NCI-H1436 treated with DMSO at 0.1 percent for 48 hours (cell line): ENCODE measurements around the gene MRPL36.

Source experiments
- DNase-seq: peaks from one replicate; lab custom pipeline; 2025; lab: John Stamatoyannopoulos, UW

The MRPL36 gene

DNA sequence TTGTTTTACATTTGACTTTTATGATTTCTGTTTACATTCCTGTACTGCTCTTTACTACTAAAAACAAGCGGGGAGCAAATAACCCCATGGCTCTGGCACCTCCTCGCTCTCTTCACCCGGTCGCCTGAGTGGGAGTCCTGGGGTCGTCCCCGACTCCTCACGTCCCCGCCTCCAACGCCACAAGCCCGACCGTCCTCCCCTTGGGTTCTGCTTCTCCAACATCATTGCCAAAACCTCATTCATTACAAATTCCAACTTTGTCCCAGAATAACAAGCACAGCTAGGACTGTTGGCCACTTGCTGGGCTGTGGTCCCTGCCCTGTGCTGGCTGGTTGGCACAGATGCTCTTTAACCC, 35.1 kb downstream of the MRPL36 start:
- DNase-seq = no peak

DNA sequence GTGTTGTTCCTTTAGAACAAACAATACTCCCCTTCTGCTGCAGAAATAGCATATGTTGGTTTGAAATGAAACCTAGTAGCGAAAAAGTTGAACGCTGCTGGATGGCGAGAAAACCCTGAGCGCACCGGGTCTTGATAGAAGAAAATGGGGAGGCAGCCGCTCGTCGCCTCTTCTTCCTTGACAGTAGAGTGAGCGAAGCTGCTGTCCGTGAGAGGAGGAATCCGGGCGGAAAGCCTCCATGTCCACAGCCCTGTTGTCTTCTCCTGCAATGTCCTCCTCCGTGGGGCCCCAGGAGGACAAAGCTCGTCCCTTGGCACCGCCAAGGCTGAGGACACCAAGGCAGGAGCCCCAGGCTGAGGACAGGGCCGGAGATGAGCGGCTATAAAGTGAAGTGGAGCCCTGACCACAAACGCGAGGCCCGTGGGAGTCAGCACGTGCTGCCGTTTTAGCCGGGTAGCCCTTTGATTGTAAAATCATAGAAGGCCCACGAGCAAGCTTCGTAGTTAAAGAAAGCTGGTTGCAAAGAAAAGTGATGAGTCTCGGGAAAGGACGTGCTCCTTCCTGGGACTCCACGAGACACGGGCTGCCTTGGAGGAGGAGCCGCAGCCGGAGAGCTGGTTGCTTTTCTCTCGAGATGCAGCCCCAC, 35.6 kb downstream of the MRPL36 start:
- DNase-seq = no peak

DNA sequence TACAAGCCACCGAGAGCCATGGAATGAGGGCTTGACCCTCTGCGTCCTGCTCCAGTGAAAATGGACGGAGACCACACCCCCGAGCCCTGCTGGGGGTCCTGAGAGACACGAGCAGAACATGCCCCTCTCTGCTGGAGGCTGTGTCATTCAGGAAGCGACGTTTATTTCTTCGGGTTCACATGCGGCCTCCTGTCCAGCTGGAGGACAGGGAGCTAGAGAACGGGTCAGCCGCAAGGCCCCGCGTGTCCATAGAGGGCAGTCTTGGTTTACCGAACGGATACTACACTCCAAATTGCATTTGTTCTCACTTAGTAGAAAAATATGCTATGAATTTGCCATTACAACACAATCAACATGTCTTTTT, 36.1 kb downstream of the MRPL36 start:
- DNase-seq = no peak

DNA sequence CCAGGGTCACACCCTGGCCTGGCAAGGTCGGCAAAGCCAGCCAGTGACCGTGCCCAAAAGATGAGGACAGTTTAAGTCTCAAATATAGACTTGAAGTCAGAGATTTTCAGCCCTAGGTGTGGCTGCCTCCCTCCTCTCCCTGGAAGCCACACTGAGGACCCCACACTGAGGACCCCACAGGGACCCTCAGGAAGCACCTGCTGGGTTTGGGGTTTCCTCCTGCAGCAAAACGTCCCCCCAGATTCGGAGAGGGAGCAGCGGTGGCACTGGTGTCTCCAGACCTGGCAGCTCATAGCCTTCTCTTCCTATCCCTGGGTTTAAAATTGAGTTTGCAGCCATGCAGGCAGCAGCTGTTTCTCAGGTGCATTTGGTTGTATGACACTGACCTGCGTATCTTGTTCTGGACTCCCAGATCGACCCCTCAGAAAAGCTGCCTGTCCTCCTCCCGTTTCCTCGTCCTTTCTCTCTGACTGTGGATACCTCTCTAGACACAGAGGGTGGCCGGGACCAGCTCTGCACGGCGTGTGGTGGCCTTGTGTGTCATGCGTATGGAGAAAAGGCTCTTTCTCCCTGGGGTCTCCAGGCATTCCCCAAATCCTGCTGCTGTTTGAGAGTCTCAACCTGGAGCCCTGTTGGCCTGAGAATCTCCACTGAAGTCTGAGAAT, 36.6 kb downstream of the MRPL36 start:
- no peak for DNase-seq

DNA sequence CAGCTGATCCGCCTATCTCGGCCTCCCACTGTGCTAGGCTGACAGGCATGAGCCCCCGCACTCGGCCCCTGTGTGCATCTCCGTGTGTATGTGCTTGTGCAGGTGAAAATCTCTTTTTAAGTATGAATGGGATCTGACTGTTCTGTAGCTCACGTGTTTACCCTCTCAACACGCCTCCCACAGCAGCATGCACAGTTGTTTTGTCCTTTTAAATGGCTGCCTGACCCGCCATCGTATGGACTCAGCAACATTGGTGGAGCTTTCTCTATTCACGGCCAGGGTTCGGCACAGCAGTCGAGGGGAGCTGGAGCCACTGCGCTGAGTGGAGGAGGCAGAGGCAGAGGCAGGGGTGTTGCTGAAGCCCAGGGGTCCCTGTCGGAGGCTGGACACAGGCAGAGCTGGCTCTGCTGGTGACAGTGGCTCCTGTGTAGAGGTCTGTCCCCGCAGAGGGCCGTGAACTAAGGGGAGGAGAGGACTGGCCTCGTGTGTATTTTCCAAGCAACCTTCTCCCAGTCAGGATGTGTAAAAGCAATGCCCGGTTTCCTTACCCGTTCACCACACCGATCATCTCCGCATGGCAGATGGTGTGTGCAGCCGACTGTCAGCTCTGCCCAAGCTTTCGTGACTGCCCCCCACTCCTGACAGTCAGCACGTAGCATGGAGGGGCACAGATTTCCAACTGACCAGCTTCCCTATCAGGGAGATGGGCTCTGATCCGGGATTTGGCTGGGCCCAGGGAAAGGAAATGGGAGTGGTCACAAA, 37.3 kb downstream of the MRPL36 start:
- no peak for DNase-seq

DNA sequence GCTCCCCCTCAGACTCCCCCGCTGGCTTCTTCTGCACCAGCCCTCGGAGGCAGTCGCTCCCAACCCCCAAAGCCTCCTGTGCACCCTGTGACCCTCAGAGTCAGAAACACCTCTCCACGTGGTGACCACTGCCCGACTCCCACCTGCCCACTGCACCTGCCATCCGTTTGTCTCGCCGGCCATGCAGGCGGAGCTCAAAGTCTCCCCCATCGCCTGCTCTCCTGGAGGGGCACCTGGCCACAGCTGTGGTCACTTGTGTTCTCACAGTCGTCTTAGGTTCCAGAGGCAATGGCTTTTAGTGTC, 38.2 kb downstream of the MRPL36 start:
- no peak for DNase-seq

DNA sequence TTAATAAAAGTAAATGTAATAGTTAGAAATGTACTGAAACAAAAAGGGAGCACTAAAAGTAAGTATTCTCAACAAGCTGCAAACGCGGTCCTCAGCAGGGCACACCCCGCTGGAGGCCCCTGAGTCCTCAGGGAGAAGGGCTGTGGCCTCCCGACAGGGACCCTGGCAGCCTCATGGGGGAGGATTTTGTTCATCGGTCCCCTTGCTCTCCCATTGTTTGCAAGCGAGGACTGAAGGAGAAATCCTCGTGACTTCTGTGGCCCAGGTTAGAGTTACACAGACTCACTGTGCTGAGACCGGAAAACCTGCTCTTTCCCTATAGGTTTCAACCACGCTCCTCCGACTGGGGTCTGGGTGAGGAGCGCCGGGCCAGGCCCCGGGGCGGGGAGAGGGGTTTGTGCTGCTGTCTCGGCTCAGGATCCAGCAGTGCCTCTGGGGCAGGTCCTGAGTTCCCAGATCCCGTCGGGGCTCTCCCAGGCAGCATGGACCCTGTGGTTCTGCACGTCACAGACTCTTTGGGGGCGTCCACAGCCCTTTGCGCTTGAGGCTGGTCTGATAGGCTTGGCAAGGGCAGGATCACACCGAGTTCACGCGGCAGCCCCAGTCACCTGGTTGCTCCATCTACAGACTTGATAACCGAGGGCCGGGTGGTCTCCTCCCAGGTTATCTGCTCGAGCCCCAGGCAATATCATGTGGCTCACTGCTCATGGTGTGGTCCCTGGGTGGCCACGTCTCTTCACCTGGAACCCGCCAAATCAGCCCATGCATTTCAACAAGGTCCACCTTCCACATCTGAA, 38.8 kb downstream of the MRPL36 start:
- DNase-seq = no peak

DNA sequence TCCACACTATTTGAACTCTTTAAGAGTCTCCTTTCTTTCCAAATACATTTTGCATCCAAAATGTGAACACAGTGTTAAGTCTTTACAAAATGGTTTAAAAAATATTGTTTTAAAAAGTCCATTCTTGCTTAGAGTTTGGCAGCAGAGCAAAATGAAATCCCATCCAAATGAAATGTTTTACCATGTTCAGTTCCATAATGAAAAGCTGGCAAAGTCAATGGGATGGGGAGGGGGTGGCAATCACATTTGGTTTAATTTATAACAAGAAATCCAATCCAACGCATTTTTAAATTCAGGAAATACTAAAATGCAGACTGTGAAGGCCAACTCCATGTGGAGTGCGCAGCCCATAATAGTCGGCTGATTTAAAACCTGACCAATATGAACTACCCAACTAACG, 39.4 kb downstream of the MRPL36 start:
- DNase-seq = no peak

DNA sequence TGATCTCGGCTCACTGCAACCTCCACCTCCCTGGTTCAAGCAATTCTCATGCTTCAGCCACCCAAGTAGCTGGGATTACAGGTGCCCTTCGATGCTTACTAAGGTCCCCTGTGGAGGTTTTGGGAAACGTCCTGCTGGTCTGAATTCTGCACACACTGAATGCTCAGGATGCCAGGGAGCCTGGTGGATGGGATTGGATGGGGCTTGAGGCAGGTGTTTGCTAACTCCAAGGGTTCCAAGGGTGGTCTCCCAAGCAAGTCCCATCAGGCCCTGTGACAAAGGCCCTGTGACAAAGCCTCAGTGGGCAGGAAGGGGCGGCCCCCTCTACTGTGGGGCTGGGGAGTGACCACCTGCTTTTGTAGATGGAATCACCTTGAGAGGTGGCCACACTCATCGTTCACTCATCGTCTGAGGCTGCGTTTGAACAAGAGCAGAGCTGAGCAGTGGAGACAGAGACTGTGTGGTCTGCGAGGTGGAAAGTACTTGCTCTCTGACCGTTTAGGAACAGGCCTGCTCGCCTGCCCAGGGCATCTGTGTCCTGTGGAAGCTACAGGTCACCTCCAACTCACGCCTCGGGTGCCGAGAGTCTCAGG, 40.2 kb downstream of the MRPL36 start:
- DNase-seq = no peak

DNA sequence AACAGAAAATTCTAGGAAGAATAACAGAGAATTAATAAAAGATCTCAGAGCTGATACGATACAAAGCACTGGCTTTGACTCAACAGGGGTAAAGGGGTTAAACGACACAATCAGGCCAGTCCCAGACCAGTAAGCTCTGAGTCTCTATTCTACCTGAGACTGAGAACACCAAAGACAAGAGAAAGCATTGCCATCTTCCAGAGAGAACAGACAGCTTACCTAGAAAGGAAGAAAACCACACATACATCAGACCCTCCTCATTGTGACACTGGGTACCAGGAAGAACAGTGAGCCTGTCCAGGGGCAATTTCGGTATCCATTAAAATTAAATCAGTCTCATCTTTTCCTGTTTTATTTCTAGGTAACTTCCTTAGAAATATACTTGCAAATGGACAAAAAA, 41.1 kb downstream of the MRPL36 start:
- no peak for DNase-seq

DNA sequence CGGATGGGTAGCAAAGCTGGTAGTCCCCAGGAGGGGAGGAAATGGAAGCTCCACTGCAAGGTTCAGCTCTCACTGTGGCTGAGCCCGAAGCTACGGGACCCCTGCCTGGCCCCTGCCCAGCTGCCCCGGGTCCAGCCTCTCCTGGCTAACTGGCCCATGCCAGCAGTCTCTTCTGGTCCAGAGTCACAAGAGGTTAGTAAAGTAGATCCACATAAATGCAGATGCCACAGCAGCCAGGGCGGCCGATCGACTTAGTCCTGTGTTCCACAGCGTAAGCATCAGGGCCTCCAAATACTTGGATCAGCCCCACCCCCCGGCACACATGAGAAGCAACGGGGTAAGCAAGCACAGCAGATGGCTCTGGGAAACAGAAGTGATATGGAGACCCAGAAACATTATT, 42.1 kb downstream of the MRPL36 start:
- no peak for DNase-seq

DNA sequence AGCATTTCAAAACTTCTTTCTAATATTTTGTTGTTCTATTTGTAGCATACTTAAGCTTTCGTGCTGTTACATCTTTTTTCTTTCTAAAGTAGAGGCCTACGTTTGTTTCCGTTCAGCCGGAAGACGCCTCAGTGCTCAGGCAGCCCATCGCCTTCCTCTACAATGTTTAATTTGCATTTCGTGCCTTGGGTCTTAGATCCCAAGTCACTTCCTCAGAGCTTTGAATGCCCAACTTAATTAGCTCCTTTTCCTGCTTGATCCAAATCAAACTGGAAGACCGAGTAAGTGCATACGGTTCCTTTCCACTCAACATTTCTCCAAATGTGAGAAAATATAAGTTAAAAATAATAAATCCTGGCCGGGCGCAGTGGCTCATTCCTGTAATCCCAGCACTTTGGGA, 43.2 kb downstream of the MRPL36 start:
- no peak for DNase-seq

DNA sequence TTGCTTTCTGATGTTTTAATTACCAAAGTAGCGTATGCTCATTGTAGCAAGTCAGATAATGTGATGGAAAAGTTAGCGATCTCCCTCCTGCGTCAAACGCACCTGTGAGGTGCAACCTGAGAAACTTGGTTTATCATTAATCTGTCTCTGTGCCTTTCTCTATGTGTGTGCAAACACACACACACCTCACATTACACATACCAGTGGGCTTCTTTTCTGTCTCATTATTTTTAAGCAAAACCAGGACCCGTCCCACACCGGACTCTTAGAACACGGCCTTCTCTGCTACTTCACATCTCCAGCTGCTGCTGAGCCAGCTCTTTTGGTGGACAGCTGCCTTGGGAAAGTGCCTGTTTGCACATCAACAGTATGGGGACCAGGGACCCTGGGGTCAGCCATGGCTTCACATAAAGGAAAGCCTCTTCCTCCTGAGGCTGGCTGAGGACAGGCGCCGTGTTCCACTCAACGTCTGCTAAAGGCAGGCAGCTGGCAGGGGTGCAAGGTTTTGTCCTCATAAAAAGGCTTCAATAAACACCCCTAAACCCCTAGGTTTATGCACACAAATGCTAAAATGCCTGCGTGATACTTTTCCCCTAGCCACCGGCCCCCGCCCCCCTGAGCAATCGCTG, 44.2 kb downstream of the MRPL36 start:
- DNase-seq = no peak

DNA sequence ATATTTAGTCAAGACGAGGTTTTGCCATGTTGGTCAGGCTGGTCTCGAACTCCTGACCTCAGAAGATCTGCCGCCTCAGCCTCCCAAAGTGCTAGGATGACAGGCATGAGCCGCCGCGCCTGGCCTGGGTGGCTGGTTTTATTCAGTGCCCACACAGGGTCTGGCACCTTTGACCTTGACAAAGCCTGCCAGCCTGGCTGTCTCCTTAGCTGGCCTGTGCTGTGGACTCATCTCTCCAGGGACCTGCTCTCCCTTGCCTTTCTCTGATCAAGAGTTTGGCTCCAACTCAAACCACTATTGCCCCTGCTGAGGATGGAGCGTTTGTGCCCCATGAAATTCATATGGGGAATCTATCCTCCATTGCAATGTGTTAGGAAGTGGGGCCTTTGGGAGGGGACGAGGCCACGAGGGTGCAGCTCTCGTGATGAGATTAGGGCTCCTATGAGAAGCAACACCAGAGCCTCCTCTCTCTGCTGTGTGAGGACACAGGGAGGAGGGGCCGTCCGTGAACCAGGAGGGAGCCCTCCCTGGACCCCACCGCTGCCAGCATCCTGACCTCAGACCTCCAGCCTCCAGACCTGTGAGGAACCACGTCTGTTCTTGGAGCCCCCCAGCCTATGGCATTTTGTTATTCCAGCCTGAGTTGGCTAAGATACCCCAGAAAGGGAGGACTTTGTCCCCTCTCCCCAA, 45.0 kb downstream of the MRPL36 start:
- DNase-seq = no peak

DNA sequence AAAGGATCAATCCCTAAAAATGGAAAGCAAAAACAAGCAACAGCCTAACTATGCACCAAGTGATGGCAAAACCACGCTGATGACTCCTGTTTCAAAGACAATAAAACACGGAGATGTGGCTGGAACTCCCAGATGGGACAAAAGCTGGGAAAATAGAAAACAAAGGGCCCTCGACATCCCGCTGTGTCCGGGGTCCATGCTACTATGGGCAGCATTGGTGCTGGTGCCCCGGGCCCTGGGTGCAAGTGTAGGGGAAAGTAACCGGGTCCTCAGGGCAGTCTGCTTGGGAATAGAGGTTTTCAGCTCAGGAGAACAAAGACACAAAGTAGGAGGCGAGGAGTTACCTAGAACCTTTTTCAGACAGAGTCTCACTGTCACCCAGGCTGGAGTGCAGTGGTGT, 46.1 kb downstream of the MRPL36 start:
- DNase-seq = no peak

DNA sequence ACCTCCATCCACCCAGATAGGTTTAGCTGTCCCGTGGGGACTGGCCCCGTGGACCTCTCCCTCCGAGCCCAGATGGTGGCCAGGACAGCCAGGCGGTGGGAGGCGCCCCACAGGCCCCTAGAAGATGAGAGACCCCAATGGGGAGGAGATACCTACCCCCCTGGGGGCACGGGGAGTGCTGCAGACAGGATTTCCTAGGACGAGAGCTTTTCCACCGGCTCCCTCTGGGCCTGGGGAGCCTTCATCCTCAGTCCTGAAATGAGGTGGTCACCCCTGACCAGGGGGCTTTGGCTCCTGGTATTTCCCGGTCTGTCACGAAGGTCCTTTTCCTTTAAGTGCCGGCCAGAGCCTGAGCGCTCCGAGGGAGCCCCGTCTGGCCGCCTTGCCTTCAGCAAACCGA, 46.8 kb downstream of the MRPL36 start:
- DNase-seq = no peak

DNA sequence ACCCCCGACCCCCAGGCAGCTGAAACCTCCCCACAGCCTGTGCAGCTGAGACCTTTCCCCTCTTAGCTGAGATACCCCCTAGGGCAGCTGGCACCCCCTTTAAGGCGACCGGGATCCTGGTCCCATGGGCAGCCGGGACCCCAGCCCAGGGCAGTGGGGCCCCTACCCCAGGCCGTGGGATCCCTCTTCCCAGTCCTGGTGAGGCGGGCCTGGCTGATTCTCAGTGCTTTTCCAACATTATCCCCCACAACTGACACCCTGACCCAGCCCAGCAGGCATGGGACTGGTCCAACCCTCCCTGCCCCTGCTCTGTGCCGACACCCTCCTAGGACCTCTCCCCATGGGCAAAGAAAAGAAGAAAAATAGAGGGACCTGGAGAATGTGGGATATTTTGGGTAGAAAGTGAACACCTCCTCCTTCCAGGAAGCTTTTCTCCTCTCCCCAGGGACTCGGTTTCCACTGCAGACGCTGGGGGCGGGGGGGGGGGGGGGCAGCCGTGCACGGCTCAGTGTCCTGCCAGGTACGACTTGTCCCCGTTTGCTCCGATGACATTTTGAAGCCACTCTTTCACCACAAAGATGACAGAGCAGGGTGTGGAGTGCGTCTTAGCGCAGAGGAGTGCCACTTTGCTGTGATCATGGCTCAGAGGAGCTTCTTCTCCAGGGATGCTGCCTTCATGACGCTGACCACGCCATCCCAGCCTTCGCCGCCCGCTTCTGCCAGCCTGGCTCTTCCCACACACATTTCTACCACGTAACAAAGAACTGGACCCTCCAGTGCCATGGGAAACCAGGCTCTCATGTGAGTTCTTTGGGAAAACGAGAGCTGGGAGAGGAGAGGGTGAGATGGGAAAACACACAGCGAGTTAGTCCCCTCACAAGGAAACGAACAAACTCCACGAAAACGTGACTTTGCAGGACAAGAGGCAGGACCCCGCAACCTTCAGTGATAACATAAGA, 47.5 kb downstream of the MRPL36 start:
- no peak for DNase-seq

DNA sequence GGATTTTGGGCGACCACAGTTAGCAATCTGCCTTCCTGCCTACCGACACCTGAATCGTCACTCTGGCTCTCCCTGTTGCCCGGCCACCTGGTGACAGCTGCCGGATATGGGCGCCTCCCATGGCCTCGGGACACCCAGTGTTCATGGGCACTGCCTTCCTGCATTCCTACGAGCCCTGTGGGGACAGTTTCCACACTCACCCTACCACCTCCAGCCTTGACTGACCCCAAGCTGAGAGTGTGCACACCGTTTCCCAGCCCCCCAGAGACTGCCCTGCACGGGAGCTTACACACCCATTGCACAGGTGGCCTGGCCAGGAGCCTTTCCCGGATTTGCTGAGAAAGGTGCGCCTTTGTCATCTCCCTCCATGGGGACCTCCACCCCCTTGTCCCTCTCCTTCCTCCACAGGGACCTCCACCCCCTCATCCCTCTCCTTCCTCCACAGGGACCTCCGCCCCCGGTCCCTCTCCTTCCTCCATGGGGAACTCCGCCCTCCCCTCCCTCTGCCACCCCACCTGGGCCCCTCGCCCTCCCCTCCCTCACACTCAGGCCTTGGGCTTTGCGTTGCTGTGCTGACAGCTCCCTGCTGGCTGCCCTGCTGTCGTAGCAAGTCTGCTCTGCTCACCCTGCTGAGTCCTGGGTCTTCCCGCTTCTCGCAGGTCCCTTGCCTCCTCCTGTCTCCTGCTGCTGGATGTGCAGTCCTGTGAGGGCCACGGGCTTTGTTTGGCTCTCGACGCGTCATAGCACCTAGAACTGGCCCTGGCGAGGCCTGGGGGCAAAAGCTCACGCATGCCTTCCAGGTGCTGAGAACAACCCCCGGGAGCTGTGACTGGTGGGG, 48.4 kb downstream of the MRPL36 start:
- DNase-seq = no peak

DNA sequence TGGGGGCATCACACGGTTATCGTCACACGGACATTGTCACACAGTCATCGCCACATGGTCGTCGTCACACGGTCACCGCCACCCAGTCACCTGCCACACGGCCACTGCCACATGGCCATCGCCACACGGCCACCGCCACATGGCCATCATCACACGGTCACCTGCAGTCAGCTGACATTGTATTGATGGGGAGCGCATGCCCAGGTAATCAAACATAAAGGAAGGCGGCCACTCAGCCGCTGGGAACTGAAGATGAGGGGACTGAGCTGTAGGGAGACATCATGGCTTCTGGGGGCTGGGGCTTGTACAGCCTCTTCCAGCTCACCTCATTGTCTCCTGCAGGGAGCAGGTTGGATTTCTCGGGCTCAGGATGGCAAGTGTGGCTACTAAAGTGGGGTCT, 49.2 kb downstream of the MRPL36 start:
- DNase-seq = no peak
